Astrocyte (in vitro differentiated cells and primary cell): ENCODE measurements around the gene NDUFA11. TPM values are rescaled to one million over a fixed set of nuclear protein-coding genes. Genes with fewer than 3 reads are reported as not detected.

Source experiments
- DNase-seq: peaks from one replicate; pipeline ENCODE4 v3.0.0-alpha.2; 2010; ENCODE audit warnings: low read depth
- FAIRE-seq: peaks from 2 replicates; lab custom pipeline; 2011; peaks lifted over from hg19 to GRCh38; lab: Jason Lieb, UNC
- H2AFZ ChIP-seq: 2 replicates; pipeline ENCODE4 v1.6.0; 2012; ENCODE audit warnings: low read depth, low read length, inconsistent platforms
- H3K27ac ChIP-seq: 2 replicates; pipeline ENCODE4 v1.5.1; 2011; ENCODE audit warnings: low read depth, low read length, inconsistent platforms
- H3K27me3 ChIP-seq: 2 replicates; pipeline ENCODE4 v1.6.0; 2011; ENCODE audit warnings: low read length, inconsistent platforms; ENCODE audit not compliant: insufficient read depth
- H3K36me3 ChIP-seq: 2 replicates; pipeline ENCODE4 v1.5.1; 2011; ENCODE audit warnings: low read length, inconsistent platforms; ENCODE audit not compliant: insufficient read depth
- H3K4me1 ChIP-seq: 2 replicates; pipeline ENCODE4 v1.5.1; 2011; ENCODE audit warnings: low read length, inconsistent platforms; ENCODE audit not compliant: insufficient read depth
- H3K4me2 ChIP-seq: 2 replicates; pipeline ENCODE4 v1.6.0; 2012; ENCODE audit warnings: low read length, inconsistent platforms
- H3K4me3 ChIP-seq: 2 replicates; pipeline ENCODE4 v1.5.1; 2011; ENCODE audit warnings: low read depth, mild to moderate bottlenecking, low read length, inconsistent platforms; ENCODE audit not compliant: insufficient read depth
- H3K79me2 ChIP-seq: 2 replicates; pipeline ENCODE4 v1.6.0; 2012; ENCODE audit warnings: mild to moderate bottlenecking, low read length, inconsistent platforms; ENCODE audit not compliant: insufficient read depth
- H3K9ac ChIP-seq: 2 replicates; pipeline ENCODE4 v1.6.0; 2012; ENCODE audit warnings: mild to moderate bottlenecking, low read length, inconsistent platforms
- H3K9me3 ChIP-seq: 2 replicates; pipeline ENCODE4 v1.5.1; 2012; ENCODE audit warnings: low read depth, mild to moderate bottlenecking, low read length, inconsistent platforms; ENCODE audit not compliant: insufficient read depth
- H4K20me1 ChIP-seq: 2 replicates; pipeline ENCODE4 v1.6.0; 2012; ENCODE audit warnings: low read length, inconsistent platforms; ENCODE audit not compliant: insufficient read depth
- H3K27ac Mint-ChIP-seq: one replicate; pipeline ENCODE4 v1.8.0; 2021; ENCODE audit warnings: mild to moderate bottlenecking, mixed read lengths; ENCODE audit not compliant: unreplicated experiment
- H3K27me3 Mint-ChIP-seq: one replicate; pipeline ENCODE4 v1.8.0; 2021; ENCODE audit warnings: low read depth, mixed read lengths; ENCODE audit not compliant: unreplicated experiment
- H3K36me3 Mint-ChIP-seq: one replicate; pipeline ENCODE4 v1.8.0; 2021; ENCODE audit warnings: low read depth, mixed read lengths; ENCODE audit not compliant: unreplicated experiment
- H3K4me1 Mint-ChIP-seq: one replicate; pipeline ENCODE4 v1.8.0; 2021; ENCODE audit warnings: low read depth, mixed read lengths; ENCODE audit not compliant: unreplicated experiment
- H3K4me3 Mint-ChIP-seq: one replicate; pipeline ENCODE4 v1.8.0; 2021; ENCODE audit warnings: mild to moderate bottlenecking, moderate library complexity, mixed read lengths; ENCODE audit not compliant: unreplicated experiment
- H3K9me3 Mint-ChIP-seq: one replicate; pipeline ENCODE4 v1.8.0; 2021; ENCODE audit warnings: mild to moderate bottlenecking, mixed read lengths; ENCODE audit not compliant: unreplicated experiment
- EZH2 ChIP-seq: IDR thresholded peaks from 2 replicates; pipeline ENCODE4 v1.6.1; 2012; ENCODE audit warnings: mild to moderate bottlenecking, low read length, inconsistent platforms; ENCODE audit not compliant: insufficient read depth
- total RNA-seq: library from RNA; stranded (reverse); gene quantifications from 2 replicates; pipeline ENCODE4 v1.2.1, GENCODE V29; 2021
- TF ChIP-seq, protein P1 (sequence below): IDR thresholded peaks from 2 replicates; pipeline ENCODE4 v1.5.1; 2011; ENCODE audit warnings: low read depth, mild to moderate bottlenecking, inconsistent platforms, low read length, moderate library complexity; ENCODE audit not compliant: insufficient read depth

Gene NDUFA11
- total RNA-seq, 1 donor from 2014 or later: 286 TPM

DNA sequence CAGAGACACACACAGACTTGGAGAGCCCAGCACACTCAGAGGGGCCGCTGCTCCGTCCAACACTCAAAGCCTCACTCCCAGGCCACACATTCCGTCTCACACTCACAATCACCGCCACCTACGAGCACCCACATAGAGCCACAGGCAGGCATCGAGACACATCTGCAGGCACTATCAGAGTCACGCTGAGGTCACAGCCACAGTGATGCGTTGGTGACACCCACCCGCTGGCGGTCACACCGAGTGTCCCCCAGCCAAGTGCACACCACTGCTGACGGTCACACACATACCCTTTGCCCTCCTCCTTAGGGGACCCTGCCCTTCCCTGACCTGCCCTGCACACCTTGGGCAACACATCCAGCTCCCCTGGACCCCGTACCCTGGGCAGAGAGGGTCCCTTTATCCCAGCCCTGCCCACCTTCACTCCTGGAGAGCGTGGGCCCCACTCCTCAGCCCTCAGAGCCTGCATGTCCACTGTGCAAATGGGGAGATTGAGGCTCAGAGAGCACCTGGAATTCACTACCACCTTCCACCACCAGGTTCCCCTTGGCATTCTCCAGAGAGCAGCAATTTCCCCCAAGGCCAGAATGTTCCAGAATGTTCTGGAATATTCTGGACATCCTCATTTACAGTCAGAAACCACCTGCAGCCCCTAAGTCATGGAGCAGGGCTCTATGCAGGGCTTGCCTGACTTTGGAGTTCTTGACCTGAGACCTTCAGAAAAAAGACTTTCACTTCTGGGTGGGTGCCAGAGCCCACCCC lies 38.7 kb downstream of the NDUFA11 start:
- H3K4me3 Mint-ChIP-seq: no peak overlapping the region
- no peaks in the 10 kb centered on the region for H3K9me3 Mint-ChIP-seq
- peak overlapping the region; percentile 1 for H3K27ac Mint-ChIP-seq
- no peak for FAIRE-seq
- TF ChIP-seq, protein P1, sequence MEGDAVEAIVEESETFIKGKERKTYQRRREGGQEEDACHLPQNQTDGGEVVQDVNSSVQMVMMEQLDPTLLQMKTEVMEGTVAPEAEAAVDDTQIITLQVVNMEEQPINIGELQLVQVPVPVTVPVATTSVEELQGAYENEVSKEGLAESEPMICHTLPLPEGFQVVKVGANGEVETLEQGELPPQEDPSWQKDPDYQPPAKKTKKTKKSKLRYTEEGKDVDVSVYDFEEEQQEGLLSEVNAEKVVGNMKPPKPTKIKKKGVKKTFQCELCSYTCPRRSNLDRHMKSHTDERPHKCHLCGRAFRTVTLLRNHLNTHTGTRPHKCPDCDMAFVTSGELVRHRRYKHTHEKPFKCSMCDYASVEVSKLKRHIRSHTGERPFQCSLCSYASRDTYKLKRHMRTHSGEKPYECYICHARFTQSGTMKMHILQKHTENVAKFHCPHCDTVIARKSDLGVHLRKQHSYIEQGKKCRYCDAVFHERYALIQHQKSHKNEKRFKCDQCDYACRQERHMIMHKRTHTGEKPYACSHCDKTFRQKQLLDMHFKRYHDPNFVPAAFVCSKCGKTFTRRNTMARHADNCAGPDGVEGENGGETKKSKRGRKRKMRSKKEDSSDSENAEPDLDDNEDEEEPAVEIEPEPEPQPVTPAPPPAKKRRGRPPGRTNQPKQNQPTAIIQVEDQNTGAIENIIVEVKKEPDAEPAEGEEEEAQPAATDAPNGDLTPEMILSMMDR: peak; percentile 7
- no peak for TF ChIP-seq EZH2
- Histone ChIP-seq H3K4me2 (no peak overlapping the region), H3K27ac (no peak overlapping the region), H3K9me3 (no peaks in the 10 kb centered on the region), H3K36me3 (no peaks in the 10 kb centered on the region), H3K9ac (no peak overlapping the region), H3K27me3 (peaks cover 4% of the 10 kb centered on the region), H2AFZ (no peak overlapping the region), H4K20me1 (no peaks in the 10 kb centered on the region), H3K4me3 (no peak overlapping the region), H3K4me1 (no peaks in the 10 kb centered on the region), H3K79me2 (no peaks in the 10 kb centered on the region)
- H3K4me1 Mint-ChIP-seq: peaks cover 6% of the 10 kb centered on the region
- no peak for DNase-seq
- H3K36me3 Mint-ChIP-seq: no peaks in the 10 kb centered on the region
- H3K27me3 Mint-ChIP-seq: peaks cover 45% of the 10 kb centered on the region

DNA sequence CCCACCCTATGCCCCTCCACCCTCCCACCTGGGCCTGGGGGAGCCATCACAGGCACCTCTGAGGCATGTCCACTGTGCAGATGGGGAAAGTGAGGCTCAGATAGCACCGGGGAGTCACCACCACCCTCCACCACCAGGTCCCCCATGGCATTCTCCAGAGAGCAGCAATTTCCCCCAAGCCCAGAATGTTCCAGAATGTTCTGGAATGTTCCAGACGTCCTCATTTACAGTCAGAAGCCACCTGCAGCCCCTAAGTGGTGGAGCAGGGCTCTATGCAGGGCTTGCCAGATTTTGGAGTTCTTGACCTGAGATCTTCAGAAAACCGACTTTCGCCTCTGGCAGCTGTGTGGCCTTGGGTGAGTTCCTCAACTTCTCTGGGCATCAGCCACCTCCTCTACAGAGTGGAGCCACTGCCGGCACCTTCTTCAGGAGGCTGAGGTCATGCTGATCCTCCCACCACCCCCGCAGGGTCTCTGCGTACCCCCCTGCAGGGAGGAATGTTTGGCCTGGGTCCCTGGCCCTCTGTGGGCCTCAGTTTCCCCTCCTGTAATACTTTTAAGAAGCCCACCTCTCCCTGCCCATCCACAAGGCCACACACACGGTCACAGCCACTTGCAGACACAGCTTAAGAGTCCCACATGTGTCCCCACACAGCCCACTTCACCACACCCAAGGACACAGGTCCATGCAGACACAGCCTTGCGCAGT lies 39.4 kb downstream of the NDUFA11 start:
- Histone ChIP-seq H3K36me3 (no peaks in the 10 kb centered on the region), H2AFZ (no peak overlapping the region), H3K27ac (no peak overlapping the region), H3K79me2 (no peaks in the 10 kb centered on the region), H3K27me3 (peaks cover 4% of the 10 kb centered on the region), H3K9ac (no peak overlapping the region), H3K4me3 (no peak overlapping the region), H3K9me3 (no peaks in the 10 kb centered on the region), H4K20me1 (no peaks in the 10 kb centered on the region), H3K4me1 (no peaks in the 10 kb centered on the region), H3K4me2 (no peak overlapping the region)
- no peak overlapping the region for H3K4me3 Mint-ChIP-seq
- peaks cover 6% of the 10 kb centered on the region for H3K4me1 Mint-ChIP-seq
- no peaks in the 10 kb centered on the region for H3K9me3 Mint-ChIP-seq
- no peak for FAIRE-seq
- H3K36me3 Mint-ChIP-seq: no peaks in the 10 kb centered on the region
- H3K27ac Mint-ChIP-seq: no peak overlapping the region
- peaks cover 45% of the 10 kb centered on the region for H3K27me3 Mint-ChIP-seq
- no peak for DNase-seq
- TF ChIP-seq, protein P1: no peak
- no peak for TF ChIP-seq EZH2
